Brain microvascular endothelial cell (primary cell): ENCODE measurements around the gene MYL3.

Source experiments
- DNase-seq: peaks from one replicate; pipeline ENCODE4 v3.0.0-alpha.2; 2020
- H3K27ac ChIP-seq: fragments of 250-450 bp; sonication (Bioruptor Pico); 2 replicates; pipeline ENCODE4 v1.5.1; 2020; ENCODE audit warnings: mild to moderate bottlenecking, moderate library complexity
- H3K27me3 ChIP-seq: fragments of 250-450 bp; sonication (Bioruptor Pico); replicated peaks from 2 replicates; pipeline ENCODE4 v1.5.1; 2020; ENCODE audit warnings: mild to moderate bottlenecking
- H3K36me3 ChIP-seq: fragments of 250-450 bp; sonication (Bioruptor Pico); replicated peaks from 2 replicates; pipeline ENCODE4 v1.5.1; 2020; ENCODE audit warnings: mild to moderate bottlenecking
- H3K4me3 ChIP-seq: 2 replicates; pipeline ENCODE4 v1.5.1; 2011; ENCODE audit warnings: low read depth, mild to moderate bottlenecking, control low read depth, low read length, moderate library complexity
- in situ Hi-C: cut with HindIII; loops from 2 replicates; pipeline ENCODE4 v1.10.0; 2017; ENCODE audit warnings: low sequenced_read_pairs, low pct_ligation_motif_present
- TF ChIP-seq, protein P1 (sequence below): IDR thresholded peaks from 2 replicates; pipeline ENCODE4 v1.5.1; 2011; ENCODE audit warnings: low read depth, mild to moderate bottlenecking, moderate library complexity, low read length, control low read depth, inconsistent platforms; ENCODE audit errors: missing control alignments

The MYL3 gene

DNA sequence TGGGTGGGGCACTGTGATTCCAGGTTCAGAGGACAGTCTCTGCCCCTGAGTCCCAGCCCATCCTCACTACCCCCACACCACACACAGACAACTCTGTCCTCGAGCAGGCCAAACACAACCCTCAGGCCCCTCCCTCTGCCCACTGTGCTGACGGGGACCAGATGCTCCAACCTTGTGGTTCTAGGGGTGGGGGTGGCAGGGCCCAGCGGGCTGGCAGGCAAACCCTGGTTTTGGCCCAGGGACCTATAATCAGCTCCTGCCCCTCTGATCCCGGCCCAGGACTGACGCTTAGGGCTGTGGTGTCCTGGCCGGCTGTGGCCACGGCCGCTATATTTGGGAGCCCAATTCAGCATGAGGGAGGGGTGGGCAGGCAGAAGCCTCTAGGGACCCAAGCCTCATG is 5.0 kb upstream of the MYL3 start:
- TF ChIP-seq, protein P1, sequence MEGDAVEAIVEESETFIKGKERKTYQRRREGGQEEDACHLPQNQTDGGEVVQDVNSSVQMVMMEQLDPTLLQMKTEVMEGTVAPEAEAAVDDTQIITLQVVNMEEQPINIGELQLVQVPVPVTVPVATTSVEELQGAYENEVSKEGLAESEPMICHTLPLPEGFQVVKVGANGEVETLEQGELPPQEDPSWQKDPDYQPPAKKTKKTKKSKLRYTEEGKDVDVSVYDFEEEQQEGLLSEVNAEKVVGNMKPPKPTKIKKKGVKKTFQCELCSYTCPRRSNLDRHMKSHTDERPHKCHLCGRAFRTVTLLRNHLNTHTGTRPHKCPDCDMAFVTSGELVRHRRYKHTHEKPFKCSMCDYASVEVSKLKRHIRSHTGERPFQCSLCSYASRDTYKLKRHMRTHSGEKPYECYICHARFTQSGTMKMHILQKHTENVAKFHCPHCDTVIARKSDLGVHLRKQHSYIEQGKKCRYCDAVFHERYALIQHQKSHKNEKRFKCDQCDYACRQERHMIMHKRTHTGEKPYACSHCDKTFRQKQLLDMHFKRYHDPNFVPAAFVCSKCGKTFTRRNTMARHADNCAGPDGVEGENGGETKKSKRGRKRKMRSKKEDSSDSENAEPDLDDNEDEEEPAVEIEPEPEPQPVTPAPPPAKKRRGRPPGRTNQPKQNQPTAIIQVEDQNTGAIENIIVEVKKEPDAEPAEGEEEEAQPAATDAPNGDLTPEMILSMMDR = no peak
- Histone ChIP-seq H3K36me3 (no peaks in the 10 kb centered on the region), H3K27me3 (peaks cover 4% of the 10 kb centered on the region), H3K27ac (no peak overlapping the region), H3K4me3 (no peak overlapping the region)
- DNase-seq = no peak
- in situ Hi-C loops = no loop called here

DNA sequence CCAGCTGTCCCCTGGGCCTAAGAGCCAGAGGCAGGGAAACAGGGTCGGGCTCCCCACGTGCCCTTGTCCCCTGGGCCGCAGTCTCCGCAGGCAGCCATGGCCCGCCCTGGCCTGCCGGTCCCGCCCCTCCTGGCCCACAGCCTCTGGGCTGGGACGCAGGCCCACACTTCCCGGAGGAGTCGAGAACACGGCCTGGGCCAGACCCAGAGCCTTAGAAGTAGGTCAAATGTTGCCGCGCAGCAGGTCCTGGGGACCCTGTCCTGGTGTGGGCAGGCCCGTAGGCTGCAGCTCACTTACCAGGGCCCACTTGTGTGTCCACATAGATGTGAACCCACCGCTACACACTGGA is 4.3 kb upstream of the MYL3 start:
- H3K27ac ChIP-seq = no peak overlapping the region
- H3K27me3 ChIP-seq = peaks cover 4% of the 10 kb centered on the region
- no peak overlapping the region for H3K4me3 ChIP-seq
- no peak for DNase-seq
- TF ChIP-seq, protein P1 = no peak
- in situ Hi-C loops = no loop called here
- no peaks in the 10 kb centered on the region for H3K36me3 ChIP-seq

DNA sequence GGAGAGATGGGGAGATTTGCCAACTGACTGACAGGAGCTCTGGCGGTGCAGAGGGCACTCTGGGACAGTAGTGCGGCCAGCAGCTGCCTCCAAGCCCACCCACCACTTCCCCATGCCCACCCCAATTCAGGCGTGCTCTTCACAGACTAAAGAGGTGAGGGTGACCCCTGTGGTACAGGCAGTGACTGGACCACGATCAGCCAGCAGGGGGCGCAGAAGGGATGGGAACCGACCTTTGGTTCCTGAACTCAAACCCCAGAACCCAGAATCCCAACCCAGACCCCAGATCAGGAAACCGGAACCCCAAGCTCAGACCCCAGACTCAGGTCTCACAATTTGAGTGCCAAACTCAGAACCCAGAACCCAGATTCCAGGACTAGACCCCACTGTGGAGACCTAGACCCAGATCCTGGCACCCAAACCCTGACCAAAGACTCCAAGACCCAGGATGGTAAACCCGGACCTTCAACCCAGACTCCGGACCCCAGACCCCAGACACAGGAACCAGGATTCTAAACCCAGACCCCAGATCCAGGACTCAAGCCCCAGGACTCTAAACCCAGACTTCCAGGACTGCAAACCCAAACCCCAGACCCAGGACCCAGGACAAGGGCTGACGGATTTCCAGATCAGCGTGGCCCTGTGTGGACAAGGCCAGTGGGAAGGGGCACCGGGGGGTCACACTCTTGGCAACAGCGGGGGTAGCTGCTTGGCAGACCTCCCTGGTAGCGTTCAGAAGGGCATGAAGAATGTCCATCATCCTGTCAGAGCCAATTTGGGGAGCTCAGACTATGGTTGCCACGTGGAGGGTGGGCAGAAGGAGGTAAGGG is 3.7 kb upstream of the MYL3 start:
- in situ Hi-C loops = no loop called here
- TF ChIP-seq, protein P1 = peak; percentile 97
- peak; percentile 27 for DNase-seq
- no peaks in the 10 kb centered on the region for H3K36me3 ChIP-seq
- peaks cover 4% of the 10 kb centered on the region for H3K27me3 ChIP-seq
- H3K27ac ChIP-seq = no peak overlapping the region
- no peak overlapping the region for H3K4me3 ChIP-seq

DNA sequence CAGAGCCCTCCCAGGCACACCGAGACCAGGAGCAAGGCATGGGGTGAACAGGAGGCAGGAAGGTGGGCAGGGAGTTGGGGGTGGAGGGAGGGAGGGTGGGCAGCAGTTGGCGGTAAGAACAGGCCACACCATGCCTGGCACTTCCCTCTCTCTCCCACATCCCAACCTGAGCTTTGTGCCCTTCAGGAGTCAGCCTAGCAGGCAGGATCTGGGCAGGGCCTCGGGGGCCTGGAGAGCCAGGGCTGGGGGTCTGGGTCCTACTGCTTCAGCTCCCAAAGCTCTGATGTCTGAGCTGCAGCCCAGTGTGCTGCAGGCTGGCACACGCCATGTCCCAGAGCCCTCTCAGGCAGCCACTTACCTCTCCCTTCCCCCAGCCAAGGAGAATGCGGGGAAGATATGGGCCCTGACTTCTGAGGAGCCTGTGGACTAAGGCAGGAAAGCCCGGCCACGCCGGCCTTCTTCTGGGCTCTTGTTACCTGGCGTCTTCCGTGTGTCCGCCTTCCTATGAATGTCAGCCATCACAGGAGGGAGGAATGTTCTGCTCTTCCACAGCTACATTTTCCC is 2.9 kb upstream of the MYL3 start:
- Histone ChIP-seq H3K4me3 (no peak overlapping the region), H3K27ac (no peak overlapping the region), H3K27me3 (peaks cover 4% of the 10 kb centered on the region), H3K36me3 (no peaks in the 10 kb centered on the region)
- in situ Hi-C loops = no loop called here
- TF ChIP-seq, protein P1 = no peak
- DNase-seq = no peak

DNA sequence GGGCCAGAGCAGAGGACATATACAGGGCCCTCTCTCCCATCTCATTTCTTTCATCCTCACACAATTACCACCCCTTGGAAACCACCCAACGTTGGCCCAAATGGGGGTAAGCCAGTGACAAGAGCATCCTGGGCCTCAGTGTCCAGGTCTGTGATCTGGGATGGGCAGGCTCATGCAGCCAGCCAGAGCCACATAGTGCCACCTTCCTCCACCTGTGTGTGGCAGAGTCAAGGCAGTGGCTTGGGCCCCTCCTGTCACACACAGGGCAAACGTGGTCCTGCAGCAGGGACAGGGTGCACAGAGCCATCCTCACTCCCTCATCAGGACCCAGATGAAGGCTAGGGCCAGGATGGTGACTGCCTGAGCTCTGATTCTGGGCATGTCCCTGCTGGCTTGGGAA is 2.3 kb upstream of the MYL3 start:
- DNase-seq = no peak
- Histone ChIP-seq H3K4me3 (no peak overlapping the region), H3K36me3 (no peaks in the 10 kb centered on the region), H3K27ac (no peak overlapping the region), H3K27me3 (peaks cover 4% of the 10 kb centered on the region)
- TF ChIP-seq, protein P1 = no peak
- in situ Hi-C loops = no loop called here
